Suprapubic skin (tissue), 4 donors: ENCODE results near the gene MYOZ3. TPM values are rescaled to one million over a fixed set of nuclear protein-coding genes. Genes with fewer than 3 reads are reported as not detected.

Experiments
- DNase-seq, 2 donors: peaks; one replicate each; pipeline ENCODE4 v3.0.0-alpha.2; 2019; ENCODE audit warnings: low spot score in 2 of 2
- H3K27ac ChIP-seq: fragments of 200-600 bp; sonication (generic); one replicate; pipeline ENCODE4 v1.5.1; 2019
- H3K27me3 ChIP-seq: fragments of 200-600 bp; sonication (generic); one replicate; pipeline ENCODE4 v1.5.1; 2019
- H3K36me3 ChIP-seq: fragments of 200-600 bp; sonication (generic); one replicate; pipeline ENCODE4 v1.5.1; 2019
- H3K4me1 ChIP-seq: fragments of 200-600 bp; sonication (generic); one replicate; pipeline ENCODE4 v1.5.1; 2019
- H3K4me3 ChIP-seq: fragments of 200-600 bp; sonication (generic); one replicate; pipeline ENCODE4 v1.5.1; 2019; ENCODE audit warnings: mild to moderate bottlenecking
- H3K9me3 ChIP-seq: fragments of 200-600 bp; sonication (generic); one replicate; pipeline ENCODE4 v1.5.1; 2019
- CTCF ChIP-seq, 2 donors: fragments of 200-600 bp in 1 of 2; fragments of 450-650 bp in 1 of 2; sonication (generic) in 1 of 2; IDR thresholded peaks; one replicate each; pipeline ENCODE4 v1.5.1; 2016 to 2019; ENCODE audit warnings: antibody characterized with exemption in 2 of 2, mild to moderate bottlenecking in 1 of 2, moderate library complexity in 1 of 2
- EP300 ChIP-seq: sonication (generic); formaldehyde crosslinking; IDR thresholded peaks from one replicate; pipeline ENCODE4 v1.6.1; 2017; ENCODE audit warnings: antibody characterized with exemption
- POLR2A ChIP-seq, 2 donors: fragments of 450-650 bp; IDR thresholded peaks; one replicate each; pipeline ENCODE4 v1.6.1; 2017; ENCODE audit warnings: antibody characterized with exemption in 2 of 2, mild to moderate bottlenecking in 2 of 2, moderate library complexity in 2 of 2
- POLR2AphosphoS5 ChIP-seq, 3 donors: sonication (generic); formaldehyde crosslinking; IDR thresholded peaks; one replicate each; pipeline ENCODE4 v1.6.1; 2017; ENCODE audit warnings: antibody characterized with exemption in 3 of 3
- WGBS: methylation state at CpG from one replicate; pipeline ENCODE4 v1.1.5; 2018; 5-methylcytosine and 5-hydroxymethylcytosine counted together
- total RNA-seq, 4 donors: library from RNA; depleted of rRNA; stranded (reverse); fragments of >200 nt; gene quantifications; one replicate each; pipeline ENCODE4 v1.1.0, GENCODE V29; 2016

The MYOZ3 gene
- total RNA-seq, 4 donors from 2014 or later, result 0.30 TPM; not detected in 3

- WGBS, result 82% methylated on average over 4 of the region's 4 CpGs
- no peak overlapping the region for H3K4me3 ChIP-seq
- no peak overlapping the region for H3K27ac ChIP-seq
- H3K9me3 ChIP-seq, result no peaks in the 10 kb centered on the region
- peaks cover 59% of the 10 kb centered on the region for H3K4me1 ChIP-seq
- TF ChIP-seq EP300 (no peak), POLR2AphosphoS5 (IDR thresholded peaks at IDR 0.05) (no peak), POLR2A (IDR thresholded peaks at IDR 0.05) (no peak), CTCF (IDR thresholded peaks at IDR 0.05) (no peak)
- DNase-seq, result no peak
- no peaks in the 10 kb centered on the region for H3K27me3 ChIP-seq
- peaks cover 23% of the 10 kb centered on the region for H3K36me3 ChIP-seq
Measured at GRCh38 chr5:150645070-150645700, 15.9 kb upstream of the MYOZ3 start.

GRCh38 chr5:150647275-150648251, 13.5 kb upstream of the MYOZ3 start:
- 78% methylated on average over 19 of the region's 25 CpGs for WGBS
- TF ChIP-seq CTCF (IDR thresholded peaks at IDR 0.05) (no peak), EP300 (no peak), POLR2AphosphoS5 (IDR thresholded peaks at IDR 0.05) (no peak), POLR2A (IDR thresholded peaks at IDR 0.05) (no peak)
- Histone ChIP-seq H3K36me3 (peaks cover 23% of the 10 kb centered on the region), H3K27me3 (no peaks in the 10 kb centered on the region), H3K4me1 (peaks cover 35% of the 10 kb centered on the region), H3K9me3 (no peaks in the 10 kb centered on the region), H3K27ac (no peak overlapping the region), H3K4me3 (no peak overlapping the region)
- DNase-seq, result no peak

GRCh38 chr5:150648294-150649107, 12.6 kb upstream of the MYOZ3 start:
- Histone ChIP-seq H3K4me3 (no peak overlapping the region), H3K27me3 (no peaks in the 10 kb centered on the region), H3K36me3 (peaks cover 23% of the 10 kb centered on the region), H3K9me3 (no peaks in the 10 kb centered on the region), H3K27ac (no peak overlapping the region), H3K4me1 (peaks cover 26% of the 10 kb centered on the region)
- WGBS, result 95% methylated on average over 12 of the region's 16 CpGs
- TF ChIP-seq CTCF (IDR thresholded peaks at IDR 0.05) (no peak), EP300 (no peak), POLR2A (IDR thresholded peaks at IDR 0.05) (no peak), POLR2AphosphoS5 (IDR thresholded peaks at IDR 0.05) (no peak)
- DNase-seq, result no peak

GRCh38 chr5:150649108-150650020, 11.7 kb upstream of the MYOZ3 start:
- Histone ChIP-seq H3K9me3 (no peaks in the 10 kb centered on the region), H3K4me1 (peaks cover 17% of the 10 kb centered on the region), H3K27ac (no peak overlapping the region), H3K4me3 (no peak overlapping the region), H3K27me3 (no peaks in the 10 kb centered on the region), H3K36me3 (peaks cover 23% of the 10 kb centered on the region)
- 91% methylated on average over 33 of the region's 46 CpGs for WGBS
- no peak for DNase-seq
- TF ChIP-seq POLR2A (IDR thresholded peaks at IDR 0.05) (no peak), POLR2AphosphoS5 (IDR thresholded peaks at IDR 0.05) (no peak), EP300 (no peak), CTCF (IDR thresholded peaks at IDR 0.05) (no peak)
